HUES64 (cell line): ENCODE data around the gene PLEKHA8.
"Not testable (repeated sequence)": the region's sequence is repeated elsewhere in the genome, so short reads cannot be mapped to it uniquely, and the experiment has no call there.

Experiments
- H3K27ac ChIP-seq: 2 replicates; pipeline ENCODE4 v1.7.0; 2013; ENCODE audit warnings: low read depth, low read length, inconsistent platforms
- H3K27me3 ChIP-seq: 2 replicates; pipeline ENCODE4 v1.6.1; 2013; ENCODE audit warnings: mild to moderate bottlenecking, low read length; ENCODE audit not compliant: insufficient read depth
- H3K36me3 ChIP-seq: 2 replicates; pipeline ENCODE4 v1.6.1; 2013; ENCODE audit warnings: mild to moderate bottlenecking, low read length; ENCODE audit not compliant: insufficient read depth
- H3K4me1 ChIP-seq: 2 replicates; pipeline ENCODE4 v1.6.1; 2013; ENCODE audit warnings: mild to moderate bottlenecking, low read length, moderate library complexity; ENCODE audit not compliant: insufficient read depth
- H3K4me3 ChIP-seq: 2 replicates; pipeline ENCODE4 v1.5.1; 2013; ENCODE audit warnings: mild to moderate bottlenecking, low read length, moderate library complexity
- H3K9ac ChIP-seq: 2 replicates; pipeline ENCODE4 v1.6.1; 2013; ENCODE audit warnings: mild to moderate bottlenecking, low read depth, low read length
- H3K9me3 ChIP-seq: 2 replicates; pipeline ENCODE4 v1.6.1; 2013; ENCODE audit warnings: low read depth, low read length; ENCODE audit not compliant: insufficient read depth
- WGBS: fragments of 150-250, 120-280 bp; methylation state at CpG from one replicate; pipeline ENCODE4 v1.1.7; 2013; ENCODE audit warnings: missing lambda C conversion rate; 5-methylcytosine and 5-hydroxymethylcytosine counted together

The PLEKHA8 gene

DNA sequence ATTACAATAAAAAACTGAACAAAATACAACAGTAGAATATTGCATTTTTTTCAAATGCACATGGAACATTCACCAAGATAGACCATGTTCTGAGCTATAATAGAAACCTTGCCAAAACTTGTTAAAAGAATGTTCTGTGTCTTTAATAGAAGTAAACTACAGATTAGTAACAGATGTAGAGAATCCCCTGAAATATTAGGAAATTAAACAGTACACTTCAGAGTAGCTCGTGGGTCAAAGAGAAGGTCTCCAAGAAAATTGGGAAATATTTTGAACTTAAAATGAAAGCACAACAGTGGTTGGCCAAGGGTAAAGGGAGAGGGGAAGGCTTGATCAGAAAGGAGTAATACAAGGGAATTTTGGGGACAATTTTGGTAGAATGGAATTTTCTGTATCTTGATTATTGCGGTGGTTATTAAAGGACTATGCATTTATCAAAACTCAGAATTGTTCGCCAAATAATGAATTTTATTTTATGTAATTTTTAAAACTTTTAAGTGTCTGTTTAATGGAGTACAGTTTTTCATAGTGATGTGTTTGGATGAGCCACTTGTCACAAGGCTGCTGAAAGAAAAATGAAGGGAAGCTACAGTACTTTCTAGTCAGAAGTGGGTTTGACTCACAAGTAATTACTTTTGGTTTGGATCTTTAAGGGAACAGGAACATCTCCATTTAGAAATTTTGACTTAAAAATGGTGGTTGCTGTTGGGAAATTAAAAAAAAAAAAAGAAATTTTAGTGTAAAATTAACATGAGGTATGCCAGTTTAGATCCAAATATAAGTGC is 10.2 kb downstream of the PLEKHA8 start:
- H3K27ac ChIP-seq = no peak overlapping the region
- H3K36me3 ChIP-seq = 0 out of 2 replicates have a peak, but pooled peaks cover 10% of the 10 kb centered on the region
- WGBS = 91% methylated on average over 3 of the region's 3 CpGs
- no peak overlapping the region for H3K4me3 ChIP-seq
- no peaks in the 10 kb centered on the region for H3K9me3 ChIP-seq
- H3K27me3 ChIP-seq = no peaks in the 10 kb centered on the region
- H3K4me1 ChIP-seq = peaks cover 15% of the 10 kb centered on the region
- no peak overlapping the region for H3K9ac ChIP-seq

GRCh38 chr7:30040938-30041337 is 12.7 kb downstream of the PLEKHA8 start:
- Histone ChIP-seq H3K27me3 (no peaks in the 10 kb centered on the region), H3K4me1 (peaks cover 15% of the 10 kb centered on the region), H3K9ac (no peak overlapping the region), H3K36me3 (peaks cover 11% of the 10 kb centered on the region), H3K9me3 (no peaks in the 10 kb centered on the region), H3K27ac (no peak overlapping the region), H3K4me3 (no peak overlapping the region)

- Histone ChIP-seq H3K27me3 (no peaks in the 10 kb centered on the region), H3K9ac (no peak overlapping the region), H3K36me3 (peaks cover 18% of the 10 kb centered on the region), H3K4me3 (no peak overlapping the region), H3K4me1 (peaks cover 15% of the 10 kb centered on the region), H3K9me3 (no peaks in the 10 kb centered on the region), H3K27ac (no peak overlapping the region)
- WGBS = 75% methylated on average over 4 of the region's 4 CpGs
Measured at GRCh38 chr7:30041526-30042269, 13.5 kb downstream of the PLEKHA8 start.

DNA sequence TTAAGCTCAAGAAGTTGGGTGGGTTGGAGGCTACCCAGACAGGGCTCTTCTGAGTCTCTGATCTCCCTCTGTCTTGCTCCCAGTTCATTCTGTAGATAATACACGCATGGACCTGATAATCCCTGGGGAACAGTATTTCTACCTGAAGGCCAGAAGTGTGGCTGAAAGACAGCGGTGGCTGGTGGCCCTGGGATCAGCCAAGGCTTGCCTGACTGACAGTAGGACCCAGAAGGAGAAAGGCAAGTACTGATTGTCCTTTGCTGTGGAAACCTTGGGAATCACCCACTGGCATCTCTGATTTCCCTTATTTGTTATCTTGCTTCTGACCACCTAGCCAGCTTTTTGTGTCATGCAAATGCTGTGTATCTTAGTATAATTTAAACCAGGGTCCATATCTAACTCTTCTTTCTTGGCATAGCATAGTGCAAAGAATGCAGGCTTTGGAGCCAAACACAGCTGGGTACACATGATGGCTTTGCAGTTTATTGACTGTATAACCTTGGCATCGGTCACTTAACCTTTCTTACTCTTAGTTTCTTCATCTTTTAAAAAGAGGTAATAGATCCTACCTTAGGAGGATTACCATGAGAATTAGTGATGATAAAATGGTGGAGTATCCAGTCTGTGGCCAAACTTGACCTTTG is 18.0 kb downstream of the PLEKHA8 start:
- Histone ChIP-seq H3K4me1 (peaks cover 6% of the 10 kb centered on the region; the same call in 1 of the 2 replicates), H3K4me3 (no peak overlapping the region), H3K36me3 (peaks cover 64% of the 10 kb centered on the region), H3K27me3 (no peaks in the 10 kb centered on the region), H3K27ac (no peak overlapping the region), H3K9ac (no peak overlapping the region), H3K9me3 (no peaks in the 10 kb centered on the region)
- 98% methylated on average over 3 of the region's 3 CpGs for WGBS

- peaks cover 70% of the 10 kb centered on the region for H3K36me3 ChIP-seq
- peaks cover 4% of the 10 kb centered on the region; the same call in 1 of the 2 replicates for H3K4me1 ChIP-seq
- H3K27ac ChIP-seq = no peak overlapping the region
- no peak overlapping the region for H3K4me3 ChIP-seq
- 95% methylated on average over 2 of the region's 2 CpGs for WGBS
- H3K9ac ChIP-seq = no peak overlapping the region
- no peaks in the 10 kb centered on the region for H3K27me3 ChIP-seq
- H3K9me3 ChIP-seq = no peaks in the 10 kb centered on the region
Measured at GRCh38 chr7:30047124-30047523, 18.9 kb downstream of the PLEKHA8 start.

DNA sequence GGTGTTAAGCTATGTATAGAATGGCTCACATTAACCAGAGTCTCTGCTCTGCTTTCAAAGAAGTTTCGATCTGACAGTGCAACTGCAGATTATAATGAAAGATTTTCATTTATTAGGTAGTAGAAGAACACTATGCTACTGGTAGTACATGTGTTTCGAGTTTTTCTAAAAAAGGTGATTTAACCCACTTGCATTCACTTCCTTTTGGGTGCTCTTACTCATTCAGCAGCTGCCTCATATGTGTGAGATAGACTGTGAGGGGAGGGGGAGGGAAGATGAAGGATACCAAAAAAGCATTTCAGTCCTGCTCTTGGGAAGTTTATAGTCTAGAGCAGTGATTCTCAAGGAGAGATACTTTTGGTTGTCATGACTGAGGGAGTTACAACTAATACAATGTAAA is 20.4 kb downstream of the PLEKHA8 start:
- WGBS = 91% methylated on average over 2 of the region's 2 CpGs
- peaks cover 84% of the 10 kb centered on the region for H3K36me3 ChIP-seq
- no peak overlapping the region for H3K9ac ChIP-seq

GRCh38 chr7:30049173-30049572 is 21.0 kb downstream of the PLEKHA8 start:
- Histone ChIP-seq H3K4me3 (no peak overlapping the region), H3K4me1 (no peaks in the 10 kb centered on the region), H3K27me3 (no peaks in the 10 kb centered on the region), H3K9ac (no peak overlapping the region), H3K27ac (no peak overlapping the region), H3K36me3 (peaks cover 90% of the 10 kb centered on the region), H3K9me3 (no peaks in the 10 kb centered on the region)
- 92% methylated on average over 4 of the region's 4 CpGs for WGBS

More for the DNA sequence above, 20.4 kb downstream of the PLEKHA8 start:
- H3K9me3 ChIP-seq = no peaks in the 10 kb centered on the region
- H3K4me1 ChIP-seq = no peaks in the 10 kb centered on the region
- H3K27ac ChIP-seq = no peak overlapping the region
- H3K27me3 ChIP-seq = no peaks in the 10 kb centered on the region
- H3K4me3 ChIP-seq = no peak overlapping the region

DNA sequence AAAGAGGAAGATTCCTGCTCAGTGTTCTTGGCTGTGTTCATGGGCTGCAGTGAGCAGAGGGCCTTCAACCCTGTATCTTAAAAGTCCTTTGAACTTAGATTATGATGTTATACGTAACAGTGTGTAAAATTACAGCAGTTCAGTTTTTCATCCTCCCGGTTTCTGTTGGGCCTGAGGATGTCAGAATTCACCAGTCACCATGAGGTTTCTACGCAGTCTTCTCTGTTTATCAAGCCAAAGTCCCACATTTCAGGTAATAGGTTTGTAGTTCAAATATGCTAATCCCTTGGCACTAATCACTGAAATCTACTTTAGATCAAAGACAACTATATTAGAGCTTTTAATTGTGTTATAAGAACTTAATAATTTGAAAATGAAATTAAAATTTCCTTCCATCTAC is 24.9 kb downstream of the PLEKHA8 start:
- WGBS = 91% methylated on average over 3 of the region's 3 CpGs
- Histone ChIP-seq H3K27me3 (no peaks in the 10 kb centered on the region), H3K36me3 (peaks cover 88% of the 10 kb centered on the region), H3K4me3 (no peak overlapping the region), H3K4me1 (no peaks in the 10 kb centered on the region), H3K27ac (no peak overlapping the region), H3K9ac (no peak overlapping the region), H3K9me3 (peaks cover 9% of the 10 kb centered on the region; the same call in 1 of the 2 replicates)

DNA sequence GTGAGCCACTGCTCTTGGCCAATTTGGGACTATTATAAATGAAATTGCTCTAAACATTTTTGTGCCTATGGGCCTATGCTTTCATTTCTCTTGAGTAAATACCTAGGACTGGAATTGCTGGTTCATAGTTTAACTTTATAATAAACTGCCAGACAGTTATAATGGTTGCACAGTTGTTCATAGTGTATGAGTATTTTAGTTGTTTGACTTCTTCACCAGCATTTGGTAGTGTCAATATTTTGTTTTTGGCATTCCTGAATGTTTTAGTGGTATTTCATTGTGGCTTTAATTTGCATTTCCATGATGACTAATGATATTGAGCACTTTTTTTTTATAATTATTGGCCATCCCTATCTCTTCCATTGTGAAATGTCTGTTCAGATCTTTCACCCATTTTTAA is 29.5 kb downstream of the PLEKHA8 start:
- Histone ChIP-seq H3K4me3 (no peak overlapping the region), H3K4me1 (no peaks in the 10 kb centered on the region), H3K9me3 (peaks cover 16% of the 10 kb centered on the region; the same call in 1 of the 2 replicates), H3K36me3 (peaks cover 74% of the 10 kb centered on the region), H3K27me3 (no peaks in the 10 kb centered on the region), H3K27ac (no peak overlapping the region), H3K9ac (no peak overlapping the region)

GRCh38 chr7:30061786-30062185 is 33.6 kb downstream of the PLEKHA8 start:
- WGBS = no CpG with 5 or more reads among the region's 3 CpGs
- peaks cover 16% of the 10 kb centered on the region; the same call in 1 of the 2 replicates for H3K9me3 ChIP-seq
- H3K27ac ChIP-seq, H3K27me3 ChIP-seq, H3K4me3 ChIP-seq, H3K9ac ChIP-seq, H3K4me1 ChIP-seq: not testable (repeated sequence)
- peaks cover 71% of the 10 kb centered on the region for H3K36me3 ChIP-seq

- H3K27ac ChIP-seq = no peak overlapping the region
- no peaks in the 10 kb centered on the region for H3K27me3 ChIP-seq
- H3K4me1 ChIP-seq = no peaks in the 10 kb centered on the region
- peaks cover 11% of the 10 kb centered on the region; the same call in 1 of the 2 replicates for H3K9me3 ChIP-seq
- no peak overlapping the region for H3K9ac ChIP-seq
- WGBS = no CpG with 5 or more reads among the region's 1 CpG
- H3K36me3 ChIP-seq = peaks cover 69% of the 10 kb centered on the region
- H3K4me3 ChIP-seq = no peak overlapping the region
Measured at GRCh38 chr7:30062587-30062986, 34.4 kb downstream of the PLEKHA8 start.
